CD4-positive, alpha-beta T cell treated with Interleukin-17A for 1 hour (primary cell): ENCODE measurements around the gene DCTN1.

Experiments used
- DNase-seq: peaks from one replicate; pipeline ENCODE4 v3.0.0-alpha.2; 2020

DCTN1 gene

DNA sequence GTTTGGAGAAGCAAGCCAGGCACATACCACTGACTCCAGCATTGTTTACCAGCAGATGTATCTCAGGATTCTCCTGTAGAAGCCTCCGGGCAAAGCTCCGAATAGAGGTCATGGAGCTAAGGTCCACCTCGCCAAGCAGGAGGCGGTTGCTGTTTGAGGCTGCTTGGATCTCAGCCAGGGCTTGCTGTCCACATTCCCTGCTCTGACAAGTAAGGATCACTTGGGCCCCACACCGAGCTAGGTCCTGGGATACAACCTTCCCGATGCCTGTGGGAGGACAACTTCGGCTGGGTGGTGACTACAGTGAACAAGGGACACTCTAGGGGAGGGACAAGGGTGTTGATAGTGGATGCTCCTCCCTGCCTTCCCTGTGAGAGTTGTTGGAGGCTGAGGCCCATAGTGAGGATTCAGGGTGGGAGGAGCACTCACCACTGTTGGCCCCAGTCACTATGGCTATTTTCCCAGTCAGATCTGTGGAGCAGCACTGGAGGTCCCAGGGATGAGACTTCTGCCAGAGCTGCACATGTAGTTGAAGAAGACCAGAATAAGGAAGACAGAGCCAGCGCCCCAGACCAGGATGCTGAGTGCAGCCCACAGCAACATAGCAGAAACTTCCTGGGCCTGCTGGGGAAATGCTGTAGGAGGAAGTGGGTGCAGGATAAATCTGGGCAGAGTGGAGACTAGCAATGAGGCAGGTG, 33.0 kb upstream of the DCTN1 start:
- no peak for DNase-seq

DNA sequence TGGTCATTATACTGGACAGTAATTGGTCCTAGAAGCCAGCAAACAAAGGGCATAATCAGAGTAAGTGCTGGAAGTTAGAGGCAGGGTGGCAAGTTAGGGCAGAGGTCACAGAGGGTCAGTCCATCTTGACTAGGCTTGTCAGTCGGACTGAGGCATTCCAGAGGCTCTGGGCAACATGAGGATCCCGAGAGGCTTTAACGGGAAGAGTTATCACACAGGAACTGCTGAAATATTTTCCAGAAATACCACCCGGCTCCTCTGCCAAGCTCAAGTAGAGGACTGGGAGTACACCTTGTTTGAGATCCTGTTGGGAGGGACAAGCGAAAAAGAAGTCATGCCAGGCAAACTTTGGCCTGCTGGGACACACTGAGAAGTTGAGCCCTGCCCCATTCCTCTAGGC, 27.6 kb upstream of the DCTN1 start:
- DNase-seq, result no peak

DNA sequence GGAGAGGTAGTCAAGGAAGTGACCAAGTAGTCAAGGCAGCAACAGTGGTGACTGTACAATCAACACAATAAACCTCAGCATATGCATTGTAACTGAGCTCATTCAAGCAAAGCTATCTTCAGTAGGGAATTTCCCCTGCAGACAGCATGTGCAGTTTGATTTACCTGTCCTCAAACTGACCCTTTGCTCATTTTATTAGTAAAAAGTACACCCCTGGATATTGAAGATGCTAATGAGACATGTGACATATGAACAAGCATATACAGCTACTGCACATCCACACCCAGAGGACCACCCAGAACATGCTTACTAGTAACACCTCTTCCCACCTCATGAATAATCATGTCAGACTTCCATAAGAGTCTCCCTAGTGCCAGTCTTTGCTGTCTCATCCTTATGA, 25.9 kb upstream of the DCTN1 start:
- DNase-seq, result no peak

DNA sequence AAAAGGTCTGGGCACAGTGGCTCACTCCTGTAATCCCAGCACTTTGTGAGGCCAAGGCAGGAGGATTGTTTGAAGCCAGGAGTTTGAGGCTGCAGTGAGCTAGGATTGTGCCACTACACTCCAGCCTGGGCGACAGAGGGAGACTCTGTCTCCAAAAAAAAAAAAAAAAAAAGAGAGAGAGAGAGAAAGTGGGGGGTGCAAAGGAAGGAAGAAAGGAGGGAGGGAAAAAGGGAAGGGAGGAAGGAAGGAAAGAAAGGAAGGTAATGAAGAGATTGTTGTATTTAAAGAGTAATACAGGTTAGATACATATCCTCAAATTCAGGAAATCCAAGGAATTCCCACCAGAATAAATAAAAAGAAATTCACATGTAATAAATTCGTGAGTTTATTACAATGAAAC, 21.8 kb upstream of the DCTN1 start:
- DNase-seq, result no peak

DNA sequence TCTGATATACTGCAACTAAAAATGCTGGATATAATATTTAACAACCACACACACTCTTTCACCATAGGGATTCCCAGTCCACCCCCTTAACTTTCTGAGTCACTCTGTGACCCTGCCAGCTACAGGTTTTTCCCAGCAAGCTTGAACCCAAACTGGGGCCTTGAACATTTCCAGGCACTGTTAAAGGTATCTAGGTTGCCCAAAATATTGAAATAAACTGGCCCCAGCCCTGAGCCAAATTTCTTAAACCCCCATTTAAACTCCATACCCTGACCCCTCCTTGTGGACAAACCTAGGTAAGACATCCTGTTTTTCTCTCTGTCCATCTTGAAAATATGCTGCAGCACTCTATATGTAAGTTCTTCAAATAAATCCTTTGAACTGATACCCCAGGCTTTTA, 19.7 kb upstream of the DCTN1 start:
- peak; percentile 65 for DNase-seq

DNA sequence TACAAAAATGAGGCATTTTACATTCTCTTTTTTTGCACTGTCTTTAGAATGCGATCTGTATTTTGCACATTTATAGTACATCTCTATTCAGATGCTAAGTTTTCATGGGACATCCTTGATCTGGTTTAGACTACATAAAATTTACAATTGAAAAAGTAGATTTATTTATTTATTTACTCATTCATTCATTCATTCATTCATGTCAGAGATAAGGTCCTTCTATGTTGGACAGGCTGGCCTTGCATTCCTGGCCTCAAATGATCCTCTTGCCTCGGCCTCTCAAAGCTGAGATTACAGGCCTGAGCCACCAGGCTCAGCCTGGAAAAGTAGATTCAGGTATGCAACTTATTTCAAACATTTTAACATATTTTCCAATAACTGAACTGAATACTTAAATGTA, 16.0 kb upstream of the DCTN1 start:
- no peak for DNase-seq

DNA sequence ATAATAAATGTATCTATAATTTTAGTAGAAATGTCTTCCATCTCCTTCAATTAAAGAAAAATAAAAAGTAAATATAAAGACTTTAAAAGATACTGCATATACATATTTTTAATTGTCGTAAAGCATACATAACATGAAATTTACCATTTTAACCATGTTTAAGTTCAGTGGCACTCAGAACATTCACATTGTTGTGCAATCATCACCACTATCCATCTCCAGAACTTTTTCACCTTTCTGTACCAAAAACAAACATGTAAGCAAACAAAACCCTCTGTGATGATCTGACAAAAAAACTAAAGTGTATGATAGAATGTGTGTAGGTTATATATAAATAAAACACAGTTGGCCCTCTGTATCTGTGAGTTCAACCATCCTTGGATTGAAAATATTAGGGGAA, 13.4 kb upstream of the DCTN1 start:
- no peak for DNase-seq

DNA sequence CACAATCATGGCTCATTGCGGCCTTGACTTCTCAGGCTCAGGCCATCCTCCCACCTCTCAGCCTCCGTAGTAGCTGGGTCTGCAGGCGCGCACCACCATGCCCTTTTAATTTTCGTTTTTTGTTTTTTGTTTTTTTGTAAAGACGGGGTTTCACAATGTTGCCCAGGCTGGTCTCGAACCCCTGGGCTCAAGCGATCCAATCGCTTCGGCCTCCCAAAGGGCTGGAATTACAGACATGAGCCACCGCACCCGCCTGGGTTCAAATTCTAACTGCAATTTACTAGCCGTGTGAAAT, 12.3 kb upstream of the DCTN1 start:
- no peak for DNase-seq

DNA sequence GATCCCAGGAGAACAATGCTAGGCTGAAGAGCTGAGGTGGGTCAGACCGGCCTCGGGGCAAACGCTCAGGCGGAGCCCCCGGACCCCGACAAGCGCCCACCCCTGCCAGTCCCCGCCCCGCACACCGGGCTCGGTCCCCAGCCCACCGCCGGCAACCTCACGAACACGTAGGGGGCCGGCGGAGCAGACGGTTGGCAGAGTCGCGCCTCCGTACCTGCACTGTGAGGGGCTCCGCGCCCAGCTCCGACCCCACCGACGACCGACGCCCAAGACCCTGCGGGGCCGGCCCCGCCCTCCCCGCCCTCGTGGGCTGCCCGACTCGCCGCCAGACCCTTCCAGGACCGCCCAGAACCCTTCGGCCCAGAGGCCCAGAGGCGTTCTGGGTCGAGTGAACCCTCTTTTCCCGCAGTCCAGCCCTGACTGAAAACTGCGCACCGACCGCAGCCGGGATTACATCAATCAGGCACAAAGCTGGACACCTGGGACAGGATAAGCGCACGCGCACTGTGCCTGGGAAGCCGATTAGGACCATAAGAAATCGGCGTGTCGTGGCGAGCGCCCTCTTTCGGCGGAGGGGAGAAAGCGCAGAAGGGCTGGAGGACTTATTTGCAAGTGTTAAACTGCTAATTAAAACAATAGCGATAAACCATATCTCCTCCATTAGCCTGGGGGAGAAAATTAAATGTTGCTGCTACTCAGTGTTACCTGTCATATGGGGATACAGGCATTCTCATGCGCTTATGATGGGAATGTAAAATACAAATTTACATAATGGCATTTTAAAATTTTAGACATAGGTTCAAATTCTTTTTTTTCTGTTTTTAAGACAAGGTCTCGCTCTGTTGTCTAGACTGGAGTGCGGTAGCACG, 11.7 kb upstream of the DCTN1 start:
- DNase-seq, result peak; percentile 96

DNA sequence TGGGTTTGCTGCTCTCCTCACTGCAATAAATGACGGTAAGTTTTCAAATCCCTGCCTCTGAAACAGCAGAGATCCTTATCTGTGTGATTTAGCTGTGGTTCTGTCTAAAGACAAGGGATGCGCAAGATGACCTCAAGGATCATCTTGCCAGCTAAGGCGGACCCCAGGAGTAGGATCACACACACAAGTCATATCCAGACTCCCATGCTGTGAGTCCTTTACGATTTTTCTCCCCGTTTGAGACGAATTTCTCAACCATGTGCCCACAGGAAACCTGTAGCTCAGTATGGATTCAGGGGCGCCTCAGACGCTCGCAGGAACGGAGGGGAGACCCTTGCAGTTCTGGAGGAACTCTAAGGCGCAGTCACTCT, 11.1 kb upstream of the DCTN1 start:
- DNase-seq, result peak; percentile 10

DNA sequence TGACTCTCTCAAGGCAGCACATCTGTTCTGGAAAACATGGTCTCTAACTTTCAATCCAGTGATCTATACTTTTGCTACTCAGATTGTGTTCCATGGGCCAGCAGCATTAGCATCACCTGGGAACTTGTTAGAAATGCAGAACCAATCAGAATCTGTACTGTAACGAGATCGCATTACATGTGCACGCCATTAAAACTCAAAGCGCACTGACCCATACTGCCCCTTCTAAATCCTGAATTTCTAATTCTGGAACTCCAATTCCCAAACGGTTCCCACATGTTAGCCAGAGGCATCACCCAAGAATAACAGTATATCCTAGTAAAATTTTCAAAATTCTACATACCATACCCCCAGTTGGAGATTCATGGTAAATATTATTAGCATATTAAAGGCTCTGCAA, 10.5 kb upstream of the DCTN1 start:
- DNase-seq, result no peak

DNA sequence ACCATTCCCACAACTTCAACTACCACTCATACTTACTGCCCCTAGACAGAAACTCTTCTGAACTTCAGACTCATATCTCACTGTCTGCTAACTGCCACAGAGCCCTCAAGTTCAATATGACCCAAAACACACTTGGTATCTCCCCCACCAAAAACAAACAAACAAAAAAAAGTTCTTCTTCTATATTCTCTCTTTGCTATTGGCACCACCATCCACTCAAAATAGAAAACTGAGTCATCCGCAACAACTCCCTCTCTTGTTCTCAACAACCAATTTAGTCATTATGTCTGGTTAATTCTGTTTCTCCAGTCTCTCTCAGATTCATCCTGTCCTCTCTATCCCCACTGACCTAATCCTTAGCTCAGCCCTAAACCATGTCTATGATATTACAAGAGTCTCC, 7.2 kb upstream of the DCTN1 start:
- DNase-seq, result no peak

DNA sequence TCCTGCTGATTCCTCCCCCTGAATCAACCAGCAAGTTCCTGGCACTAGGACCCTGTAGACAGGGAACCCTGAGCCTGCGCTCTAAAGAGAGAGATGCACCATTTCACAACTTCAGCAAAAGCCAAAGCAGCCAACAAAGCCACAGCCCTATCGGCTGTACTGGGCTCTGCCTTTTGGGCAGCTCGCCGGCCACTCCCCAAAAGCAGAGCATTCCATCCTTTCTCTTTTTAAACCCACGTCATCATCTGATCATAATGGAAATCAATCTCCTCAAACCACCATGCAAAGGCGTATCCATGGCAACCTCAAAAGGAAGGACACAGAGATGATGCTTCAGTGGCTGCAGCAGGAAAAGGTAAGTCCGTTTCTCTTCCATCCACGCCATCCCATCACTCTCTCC, 5.3 kb upstream of the DCTN1 start:
- DNase-seq, result no peak

DNA sequence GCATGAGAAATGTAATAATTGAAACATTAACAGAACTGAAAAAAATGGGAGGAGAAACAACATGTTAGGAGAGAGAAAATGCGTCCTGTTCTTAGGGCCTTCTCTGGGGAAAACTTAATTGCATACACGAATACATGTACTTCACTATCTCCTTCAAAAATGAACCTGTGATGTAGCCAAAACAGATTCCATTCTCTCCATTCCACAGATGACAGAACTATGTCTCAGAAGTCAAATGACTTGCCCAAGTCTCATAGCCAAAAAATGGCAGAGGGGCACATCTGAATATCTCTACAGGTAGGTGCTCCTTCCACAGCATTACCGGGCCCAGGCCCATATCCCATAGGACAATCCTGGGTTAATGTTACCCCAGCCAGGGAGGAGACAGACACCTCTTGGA, 3.9 kb upstream of the DCTN1 start:
- DNase-seq, result no peak

DNA sequence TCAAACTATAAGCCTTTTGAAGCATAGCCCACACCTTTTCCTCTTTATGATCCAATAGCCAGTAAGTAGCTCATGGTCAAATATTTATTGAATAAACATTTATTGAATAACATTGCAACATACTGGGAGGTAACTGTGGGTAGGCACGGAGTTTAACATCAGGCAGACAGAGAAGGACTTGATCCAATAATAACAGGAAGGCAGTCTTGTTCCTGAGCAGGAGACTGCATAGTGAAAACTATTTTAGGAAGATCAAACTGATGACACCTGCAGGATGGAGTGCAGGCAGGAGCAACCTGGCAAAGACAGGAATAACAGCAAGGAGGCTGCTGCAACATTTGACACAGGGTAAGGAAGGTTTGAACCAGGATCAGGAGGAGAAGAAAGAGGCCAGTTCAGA, 3.1 kb upstream of the DCTN1 start:
- no peak for DNase-seq

DNA sequence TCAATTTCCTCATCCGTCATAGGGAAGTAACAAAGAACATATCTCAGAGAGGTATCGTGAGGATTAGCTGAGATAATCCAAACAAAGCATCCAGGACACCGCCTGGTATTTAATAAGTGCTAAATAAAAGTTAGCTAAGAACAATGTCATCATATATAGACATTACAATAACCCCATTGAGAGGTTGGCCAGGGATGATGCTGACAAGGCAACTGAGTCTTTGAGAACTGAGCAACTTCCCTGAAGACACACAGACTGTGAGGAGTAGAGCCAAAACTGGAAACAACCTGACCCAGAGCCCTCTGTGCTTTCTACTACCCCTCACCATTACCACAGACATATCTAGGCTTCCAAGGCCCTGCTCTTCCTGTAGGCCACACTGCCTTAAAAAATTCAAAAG, 1.6 kb upstream of the DCTN1 start:
- no peak for DNase-seq

DNA sequence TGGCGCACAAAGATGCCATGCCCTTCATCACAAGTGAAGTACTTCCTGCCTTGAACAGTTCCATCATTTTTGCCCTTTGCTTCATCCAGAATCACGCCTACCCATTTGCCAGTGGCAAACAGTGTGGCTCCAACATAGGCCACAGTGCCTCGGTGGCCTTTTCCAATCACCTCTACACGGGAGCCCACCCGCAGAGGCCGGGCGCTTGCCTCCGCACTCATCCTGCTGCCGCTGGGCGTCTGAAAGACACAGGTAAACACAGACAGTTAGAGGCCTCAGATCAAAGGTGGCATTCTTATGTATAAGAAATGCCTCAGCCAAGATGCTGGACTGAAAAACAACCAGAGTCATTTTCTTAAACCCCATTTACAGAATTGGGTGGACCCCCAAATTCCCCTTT, 2.1 kb downstream of the DCTN1 start:
- DNase-seq, result no peak

DNA sequence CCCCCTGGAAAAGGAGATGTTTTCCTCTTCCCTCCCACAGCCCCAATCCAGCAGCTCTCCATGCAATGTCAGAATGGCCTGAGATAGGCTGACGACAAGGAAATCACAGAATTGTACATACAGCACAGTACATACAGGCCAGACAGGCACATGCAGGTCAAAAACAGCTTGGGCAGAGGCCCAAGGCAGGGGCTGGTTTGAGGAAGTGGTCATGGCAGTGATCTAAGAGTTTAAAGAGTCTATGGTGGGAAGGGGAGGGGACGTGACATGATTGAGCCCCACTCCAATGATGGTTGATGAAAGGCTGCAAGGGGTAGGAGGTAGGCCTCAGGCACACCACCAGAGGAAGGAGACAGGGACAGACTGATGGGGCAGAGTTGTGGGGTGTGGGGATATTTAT, 4.3 kb downstream of the DCTN1 start:
- DNase-seq, result no peak

DNA sequence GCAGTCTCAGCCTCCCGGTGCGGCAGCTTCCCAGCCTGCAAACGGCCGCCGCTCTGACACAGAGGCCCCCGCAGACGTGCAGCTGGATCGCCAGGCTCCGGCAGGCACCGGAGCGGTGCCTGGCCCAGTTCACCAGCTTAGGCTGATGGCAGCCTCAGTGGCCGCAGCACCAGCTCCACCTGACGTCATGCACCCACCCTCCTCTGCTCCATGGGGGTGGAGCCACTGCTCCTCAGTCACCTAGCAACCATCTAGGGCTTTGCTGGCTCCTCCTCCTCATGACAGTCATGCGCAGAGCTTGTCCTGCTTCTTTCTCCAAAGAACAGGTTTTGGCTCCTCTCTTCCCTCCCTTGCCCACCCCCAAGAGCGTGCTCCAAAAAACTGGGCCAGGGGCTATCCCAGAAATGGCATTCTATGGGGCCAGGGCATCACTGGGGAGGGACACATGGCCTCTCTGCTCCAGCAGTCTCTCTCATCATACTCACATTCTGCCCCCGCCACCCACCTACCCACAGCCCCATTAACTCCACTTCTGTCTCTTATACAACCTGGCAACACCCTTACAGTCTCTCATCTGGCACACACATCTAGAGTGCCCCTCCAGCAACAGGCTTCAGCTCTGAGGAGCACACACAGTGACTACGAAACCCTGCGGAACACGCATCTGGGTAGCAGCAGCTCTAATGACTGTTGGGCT, 5.5 kb downstream of the DCTN1 start:
- no peak for DNase-seq

DNA sequence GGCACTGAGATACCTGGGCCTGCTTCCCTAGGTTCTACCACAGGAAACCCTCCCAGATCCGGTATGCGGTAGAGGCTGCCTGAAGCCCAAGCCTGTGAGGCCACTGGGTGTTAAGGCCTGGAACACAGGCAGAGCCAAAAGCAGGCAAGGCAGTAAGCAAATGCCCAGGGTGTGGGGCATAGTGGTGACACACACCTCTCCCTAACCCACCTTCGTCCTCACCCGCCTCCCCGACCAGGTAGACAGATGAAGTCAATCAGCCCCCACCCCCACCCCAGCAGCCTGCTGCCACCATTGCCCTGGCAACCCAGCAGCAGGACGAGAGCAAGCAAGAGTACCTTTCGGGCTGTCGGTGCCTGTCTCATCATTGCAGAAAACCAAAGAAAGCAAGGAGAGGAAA, 6.1 kb downstream of the DCTN1 start:
- no peak for DNase-seq

DNA sequence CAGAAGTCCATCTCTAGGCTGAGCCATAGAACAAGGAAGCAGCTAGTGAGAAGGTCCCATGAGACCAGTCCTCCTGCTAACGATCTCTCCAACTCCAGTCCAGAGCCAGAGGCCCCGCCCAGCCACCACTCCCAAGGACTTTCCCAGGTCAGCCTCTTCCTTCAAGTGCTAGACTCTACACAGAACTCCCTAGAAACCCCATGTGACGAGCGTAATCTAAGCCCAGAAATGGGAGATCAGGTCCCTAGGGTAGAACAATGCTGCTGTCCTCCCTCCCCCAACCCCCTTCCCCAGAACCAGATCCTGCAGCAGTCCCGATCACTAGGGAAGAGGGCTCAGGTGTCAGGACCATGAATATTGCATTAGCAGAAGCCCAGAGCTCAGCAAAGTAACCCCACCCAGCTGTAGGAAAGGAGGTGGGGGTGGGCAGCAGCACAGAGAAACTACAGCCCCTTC, 6.9 kb downstream of the DCTN1 start:
- no peak for DNase-seq

DNA sequence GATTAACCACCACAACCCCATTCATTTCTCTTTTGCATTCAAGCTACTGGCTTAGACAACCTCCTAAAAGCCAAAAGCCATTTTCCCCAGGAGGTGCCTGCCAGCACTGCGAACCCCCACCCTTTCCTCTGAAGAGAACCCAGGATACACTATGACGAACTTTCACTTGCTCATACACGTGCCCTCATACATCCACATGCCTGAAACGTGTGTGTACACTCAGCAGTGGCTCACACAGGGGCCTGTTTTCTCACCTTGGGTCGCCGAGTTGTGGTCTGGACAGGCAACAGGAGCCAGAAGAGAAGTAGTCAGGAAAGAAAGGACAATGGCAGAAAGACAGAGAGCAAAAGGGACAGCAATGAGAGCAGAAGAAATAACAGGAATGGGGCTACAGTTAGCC, 7.4 kb downstream of the DCTN1 start:
- DNase-seq, result no peak

DNA sequence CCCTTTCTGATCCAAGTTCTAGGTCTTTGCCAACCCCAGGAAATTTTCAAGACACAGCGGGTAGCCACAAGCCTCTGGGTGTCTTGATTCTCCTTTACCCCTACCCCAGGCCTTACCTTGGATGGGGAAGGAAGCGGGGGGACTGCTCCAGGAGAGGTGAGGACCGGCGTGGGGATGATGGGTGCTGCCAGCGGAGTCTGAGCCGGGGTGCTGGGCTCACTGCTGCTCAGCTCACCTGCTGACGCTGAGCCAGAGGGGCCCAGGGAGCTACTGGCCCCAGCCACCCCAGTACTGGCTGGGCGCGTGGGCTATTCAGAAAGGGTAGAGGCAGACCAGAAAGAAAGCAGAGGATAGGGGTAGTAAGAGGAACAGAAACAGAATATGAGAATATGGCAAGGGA, 8.7 kb downstream of the DCTN1 start:
- DNase-seq, result no peak

DNA sequence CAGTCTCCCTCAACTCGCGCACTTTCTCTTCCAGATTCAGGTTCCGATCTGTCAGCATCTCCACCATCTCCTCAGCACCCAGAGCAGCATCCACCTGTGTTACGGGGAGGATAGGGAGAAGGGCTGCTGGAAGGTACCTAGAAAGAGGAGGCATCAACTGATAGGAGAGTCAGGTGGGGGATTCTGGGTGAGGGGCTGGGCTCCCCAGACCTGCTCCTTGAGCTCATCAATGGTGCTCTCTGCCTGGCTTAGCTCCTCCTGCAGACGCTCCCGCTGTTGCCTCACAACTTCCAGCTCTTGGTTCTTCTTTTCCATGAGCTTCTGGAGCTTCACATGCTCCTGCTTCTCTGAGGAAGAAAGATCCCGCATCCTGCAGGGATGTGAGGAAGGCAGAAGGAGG, 10.1 kb downstream of the DCTN1 start:
- DNase-seq, result no peak
